HUDEP-2 (cell line): ENCODE data around the gene C2orf92.

Source experiments
- DNase-seq, 76 experiments: peaks; one replicate each; lab custom pipeline; 2025; ENCODE audit not compliant: unreplicated experiment in 76 of 76; lab: John Stamatoyannopoulos, UW

C2orf92 gene

DNA sequence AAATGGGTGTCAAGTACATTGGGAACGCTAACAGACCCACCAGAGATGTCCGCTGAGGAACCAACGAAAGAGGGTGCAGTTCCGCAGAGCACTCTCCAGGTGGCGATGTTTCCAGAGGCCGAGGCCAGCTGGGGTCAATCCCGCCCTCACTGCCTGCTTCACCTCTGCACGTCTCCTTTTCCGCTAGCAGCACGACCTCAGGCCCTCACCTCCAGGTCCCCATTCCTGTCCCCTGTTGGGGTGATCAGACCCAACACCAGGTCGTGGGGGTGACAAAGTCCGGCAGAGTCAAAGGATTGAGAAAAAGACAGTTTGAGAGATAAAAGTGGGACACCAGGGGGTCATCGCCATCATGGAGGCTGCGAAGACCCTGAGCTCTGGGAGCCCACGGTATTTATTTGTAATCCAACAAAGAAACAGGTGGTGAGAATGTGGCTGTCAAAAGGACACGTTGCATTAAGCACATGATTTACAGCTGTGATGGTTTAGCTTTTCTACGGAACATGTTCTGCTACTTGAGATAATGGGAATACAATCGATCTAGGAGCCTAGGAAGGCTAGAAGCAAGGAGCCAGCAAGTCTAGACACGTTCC, 71.2 kb downstream of the C2orf92 start:
- peak in 44 of 76 experiments; percentile 3 to 65 (median 32) for DNase-seq

- DNase-seq, result no peak
Measured at GRCh38 chr2:97741251-97741650, 71.7 kb downstream of the C2orf92 start.

DNA sequence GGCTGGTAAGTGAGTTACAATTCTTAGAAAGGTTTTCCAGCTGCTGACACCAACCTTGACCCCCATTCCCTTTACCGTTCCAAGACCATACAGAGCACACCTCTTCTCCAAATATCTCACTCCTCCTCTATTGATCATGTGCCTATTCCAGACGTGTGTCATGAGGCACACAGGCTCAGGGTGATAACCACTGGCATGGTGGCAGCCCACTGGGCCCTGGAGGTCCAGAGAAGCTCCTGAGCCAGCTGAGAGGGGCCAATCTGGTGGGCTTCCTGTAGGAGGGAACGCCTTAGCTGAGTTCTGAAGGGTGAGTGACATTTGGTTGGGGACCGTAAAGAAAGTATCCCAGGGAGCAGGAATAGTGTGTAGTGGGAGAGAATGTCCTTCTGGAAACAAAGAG, 72.2 kb downstream of the C2orf92 start:
- DNase-seq, result no peak

DNA sequence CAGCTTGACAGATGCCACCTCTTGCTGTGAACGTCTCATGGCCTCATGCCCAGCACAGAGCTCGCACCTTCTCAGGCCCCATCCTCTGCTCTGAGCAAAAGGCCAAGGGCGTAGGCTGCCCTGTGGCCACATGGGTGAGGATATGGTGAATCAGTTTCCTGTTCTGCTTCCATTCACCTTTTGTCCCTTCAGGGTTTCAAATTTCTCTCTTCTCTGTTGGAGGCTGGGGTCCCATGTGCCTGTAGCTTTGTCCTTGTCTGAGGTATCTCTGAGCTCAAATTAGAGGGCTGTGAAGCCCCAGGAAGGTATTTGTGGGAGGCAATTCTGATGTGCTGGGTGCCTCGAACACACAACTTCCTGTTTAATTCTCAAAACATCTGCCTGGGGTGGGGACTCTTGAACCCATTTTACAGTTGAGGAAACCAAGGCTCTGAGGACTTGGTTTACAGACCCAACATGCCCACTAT, 72.9 kb downstream of the C2orf92 start:
- no peak for DNase-seq

DNA sequence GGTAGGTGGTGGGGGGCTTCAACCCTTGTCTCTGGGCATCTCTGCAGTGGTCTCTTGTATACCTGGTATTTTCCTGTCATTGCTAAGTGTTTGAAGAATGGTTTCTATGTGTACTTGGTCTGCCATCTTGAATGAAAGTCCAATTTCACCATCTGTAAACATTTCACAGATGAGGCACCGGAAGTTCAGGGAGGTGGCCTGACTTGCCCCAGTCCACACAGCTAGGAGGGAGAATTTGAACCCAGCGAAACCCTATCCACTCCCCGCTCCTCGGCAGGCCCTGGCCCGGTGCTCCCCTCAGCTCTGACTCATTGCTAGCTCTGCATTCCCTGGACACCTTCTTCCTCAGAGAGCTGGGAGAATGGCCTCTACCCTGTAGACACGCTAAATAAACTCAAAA, 74.4 kb downstream of the C2orf92 start:
- no peak for DNase-seq

GRCh38 chr2:97745474-97746174, 76.1 kb downstream of the C2orf92 start:
- DNase-seq, result no peak

DNA sequence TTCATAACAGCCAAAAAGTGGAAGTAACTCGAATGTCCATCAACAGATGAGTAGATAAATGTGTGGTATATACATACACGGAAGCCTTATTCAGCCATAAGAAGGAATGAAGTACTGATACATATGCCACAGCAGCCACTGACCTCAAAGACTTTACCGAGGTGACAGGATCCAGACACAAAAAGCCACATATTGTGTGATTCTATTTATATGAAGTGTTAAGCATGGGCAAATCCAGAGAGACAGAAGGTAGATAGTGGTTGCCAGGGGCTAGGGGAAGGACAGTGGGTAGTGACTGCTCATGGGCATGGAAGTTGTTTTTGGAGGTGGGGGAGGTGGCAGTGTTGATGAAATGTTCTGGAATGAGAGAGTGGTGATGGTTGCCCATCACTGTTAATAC, 77.8 kb downstream of the C2orf92 start:
- no peak for DNase-seq

DNA sequence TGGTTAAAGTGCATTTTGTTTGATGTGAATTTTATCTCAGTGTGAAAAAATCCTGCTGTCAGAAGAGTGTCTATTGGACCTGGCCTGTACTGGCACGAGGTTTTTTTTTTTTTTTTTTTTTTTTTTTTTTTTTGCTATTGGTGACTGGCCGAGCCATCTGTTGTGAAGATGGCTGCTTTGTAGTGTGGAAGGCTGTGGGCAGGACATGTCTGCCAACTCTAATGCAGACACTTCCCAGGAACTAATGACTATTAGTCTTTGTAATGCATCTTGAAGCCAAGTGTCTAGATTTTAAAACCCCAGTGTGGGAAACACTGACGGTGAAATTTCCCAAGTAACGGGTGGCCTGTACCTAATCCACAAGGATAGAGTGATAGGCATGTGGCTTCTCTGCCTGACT, 78.2 kb downstream of the C2orf92 start:
- no peak for DNase-seq

DNA sequence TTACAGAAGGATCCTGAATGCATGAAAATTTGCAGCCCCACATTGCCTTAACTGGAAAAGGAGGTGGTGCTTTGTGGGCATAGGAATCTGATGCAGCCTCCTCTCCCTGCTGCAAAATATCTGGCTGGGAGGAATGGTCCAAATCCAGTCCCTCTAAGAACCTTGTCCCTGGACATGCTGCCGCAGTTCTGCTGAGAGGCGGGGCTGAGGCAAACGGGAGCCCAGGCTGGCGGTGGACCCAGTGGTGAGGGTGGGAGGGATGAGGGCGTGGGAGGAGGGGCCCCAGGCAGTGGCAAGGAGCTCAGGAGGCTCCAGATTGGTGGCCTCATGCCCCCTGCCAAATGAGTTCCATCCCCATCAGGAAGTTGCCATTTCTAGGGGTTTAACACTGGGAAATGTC, 80.1 kb downstream of the C2orf92 start:
- no peak for DNase-seq

GRCh38 chr2:97750017-97750416, 80.5 kb downstream of the C2orf92 start:
- no peak for DNase-seq

DNA sequence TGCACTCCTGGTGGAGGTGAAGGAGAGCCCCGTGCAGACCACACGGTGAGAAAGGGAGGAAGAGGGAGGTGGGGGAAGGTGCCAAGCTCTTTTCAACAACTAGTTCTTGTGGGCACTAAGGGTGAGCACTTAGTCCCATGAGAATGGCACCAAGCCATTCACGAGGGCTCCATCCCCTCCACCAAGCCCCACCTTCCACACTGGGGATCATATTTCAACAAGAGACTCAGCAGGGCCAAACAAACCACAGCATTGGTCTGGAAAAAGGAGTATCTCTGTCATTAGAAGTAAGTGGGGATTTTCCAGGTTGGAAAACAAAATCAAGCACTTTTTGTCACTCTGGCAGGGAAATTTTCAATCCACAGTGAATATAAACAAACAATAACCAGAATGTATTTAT, 82.2 kb downstream of the C2orf92 start:
- no peak for DNase-seq
